HG03060 (cell line): Measurements from ENCODE around the gene CDK15.
"Not testable (repeated sequence)": the region's sequence is repeated elsewhere in the genome, so short reads cannot be mapped to it uniquely, and the experiment has no call there.

Experiments
- ATAC-seq: cut with Tn5 transposase; IDR thresholded peaks from one replicate; pipeline ENCODE4 v1.9.1; 2021; ENCODE audit warnings: low read depth, moderate number of reproducible peaks; ENCODE audit not compliant: unreplicated experiment

The CDK15 gene

DNA sequence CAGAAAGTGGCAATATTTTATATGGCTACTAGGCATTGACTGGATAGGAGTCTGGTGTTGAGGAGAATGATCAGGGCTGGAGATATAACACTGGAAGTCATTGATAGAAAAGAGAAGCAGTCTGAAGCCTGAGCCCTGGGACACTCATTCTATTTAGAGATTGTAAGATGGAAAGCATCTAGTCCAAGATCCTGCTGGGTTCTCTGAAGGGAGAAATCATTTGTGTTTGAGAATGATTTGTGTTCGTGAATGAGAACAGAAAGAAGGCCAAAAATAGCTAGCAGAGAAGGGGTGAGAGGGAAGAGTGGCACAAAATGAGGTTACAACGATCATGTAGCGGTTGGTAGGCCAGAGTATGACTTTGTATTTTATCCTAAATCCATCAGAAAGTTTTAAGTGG lies 18.0 kb upstream of the CDK15 start:
- ATAC-seq, result no peak

- no peak for ATAC-seq
These were observed 16.9 kb upstream of the CDK15 start for GRCh38 chr2:201789395-201789794.

DNA sequence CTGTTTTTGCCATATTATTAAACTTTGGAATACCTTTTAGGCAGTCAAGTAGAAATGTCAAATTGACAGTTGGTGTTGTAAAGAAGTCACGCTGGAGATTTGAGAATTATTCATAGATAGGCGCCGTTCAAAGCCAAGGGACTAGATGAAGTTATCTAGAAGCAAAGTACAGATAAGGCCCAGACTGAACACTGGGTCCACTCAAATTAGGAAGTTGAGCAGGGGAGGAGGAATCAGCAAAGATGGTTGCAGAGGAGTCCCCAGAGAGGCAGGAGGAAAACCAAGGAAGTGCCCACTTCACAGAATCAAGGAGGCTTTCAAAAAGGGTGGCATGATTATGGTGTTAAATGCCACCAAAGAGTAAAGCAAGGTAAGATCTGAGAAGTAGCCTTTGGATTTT lies 16.0 kb upstream of the CDK15 start:
- ATAC-seq, result no peak

GRCh38 chr2:201790989-201791388 lies 15.3 kb upstream of the CDK15 start:
- no peak for ATAC-seq

DNA sequence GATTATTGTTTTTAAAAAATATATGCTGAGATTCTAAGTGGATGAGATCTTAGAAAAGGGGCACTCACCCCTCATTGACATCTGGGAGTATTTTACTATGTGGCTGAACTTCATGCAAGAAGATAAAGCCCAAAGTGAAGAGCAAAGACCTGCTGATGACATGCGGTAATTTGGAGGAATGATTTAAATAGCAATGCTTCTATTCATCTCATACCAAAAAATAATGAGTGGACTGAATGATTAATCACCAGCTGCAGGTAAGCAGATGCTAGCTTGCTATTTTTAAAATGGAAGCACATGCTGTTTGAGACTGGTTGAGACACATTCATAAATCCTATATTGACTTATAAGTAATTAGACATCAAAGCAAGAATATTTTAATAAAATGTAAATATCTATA lies 12.7 kb upstream of the CDK15 start:
- ATAC-seq, result no peak

GRCh38 chr2:201794294-201794693 lies 12.0 kb upstream of the CDK15 start:
- no peak for ATAC-seq

DNA sequence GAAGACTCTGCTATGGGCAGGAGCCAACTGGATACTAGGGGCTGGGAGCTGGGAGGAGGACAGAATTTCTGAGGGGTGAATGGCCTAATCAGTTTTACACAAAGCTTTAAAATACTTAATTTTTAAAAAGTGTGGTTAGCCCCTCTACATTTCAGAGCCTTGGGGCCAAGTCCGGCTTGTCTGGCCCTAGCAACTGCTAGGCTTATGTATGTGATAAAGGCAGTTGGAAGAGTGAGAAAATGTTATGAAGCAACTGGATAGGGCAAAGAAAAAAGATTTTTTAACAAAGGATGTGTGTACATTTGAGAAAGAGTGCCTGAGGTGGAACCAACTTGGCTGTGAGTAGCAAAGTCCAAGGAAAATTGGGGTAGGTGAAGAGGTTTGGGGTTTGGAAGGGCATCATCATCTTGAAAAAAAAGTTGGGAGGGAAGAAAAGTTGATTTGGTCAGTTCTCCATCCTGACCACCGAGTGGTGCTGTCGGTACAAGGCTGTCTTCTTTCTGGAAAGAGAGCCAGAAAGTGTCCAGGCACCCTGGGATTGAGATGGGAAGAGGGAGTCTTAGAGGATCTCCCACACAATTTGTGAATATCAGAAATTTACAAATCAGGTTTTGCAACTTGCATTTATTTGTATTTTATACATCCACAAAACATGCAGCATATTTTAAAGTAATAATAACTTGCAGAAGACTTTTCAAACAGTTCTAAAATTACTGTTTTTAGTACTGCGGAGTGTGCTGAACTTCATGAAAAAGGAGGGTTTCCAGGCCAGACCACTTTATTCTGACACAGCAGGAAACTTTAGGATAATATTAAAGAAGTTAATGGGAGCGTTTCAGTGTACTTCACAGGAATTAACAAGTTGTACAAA lies 10.5 kb upstream of the CDK15 start:
- ATAC-seq, result no peak

DNA sequence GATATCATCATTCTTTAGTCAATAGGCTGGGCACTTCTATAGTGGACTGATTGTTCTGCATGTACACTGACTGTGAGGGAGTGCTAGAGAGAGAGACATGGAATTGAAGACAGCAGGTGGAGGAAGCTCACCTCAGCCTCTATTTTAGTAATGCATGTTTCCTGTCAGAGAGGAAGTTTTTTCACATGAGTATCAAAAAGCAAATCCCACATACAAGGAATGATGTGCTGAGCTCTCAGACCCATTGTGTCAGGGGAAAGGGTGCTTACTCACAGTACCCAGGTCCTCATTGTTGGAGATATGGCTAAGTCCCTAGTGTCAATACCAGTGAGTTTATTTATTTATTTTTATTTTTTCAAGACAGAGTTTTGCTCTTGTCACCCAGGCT lies 9.9 kb upstream of the CDK15 start:
- no peak for ATAC-seq

DNA sequence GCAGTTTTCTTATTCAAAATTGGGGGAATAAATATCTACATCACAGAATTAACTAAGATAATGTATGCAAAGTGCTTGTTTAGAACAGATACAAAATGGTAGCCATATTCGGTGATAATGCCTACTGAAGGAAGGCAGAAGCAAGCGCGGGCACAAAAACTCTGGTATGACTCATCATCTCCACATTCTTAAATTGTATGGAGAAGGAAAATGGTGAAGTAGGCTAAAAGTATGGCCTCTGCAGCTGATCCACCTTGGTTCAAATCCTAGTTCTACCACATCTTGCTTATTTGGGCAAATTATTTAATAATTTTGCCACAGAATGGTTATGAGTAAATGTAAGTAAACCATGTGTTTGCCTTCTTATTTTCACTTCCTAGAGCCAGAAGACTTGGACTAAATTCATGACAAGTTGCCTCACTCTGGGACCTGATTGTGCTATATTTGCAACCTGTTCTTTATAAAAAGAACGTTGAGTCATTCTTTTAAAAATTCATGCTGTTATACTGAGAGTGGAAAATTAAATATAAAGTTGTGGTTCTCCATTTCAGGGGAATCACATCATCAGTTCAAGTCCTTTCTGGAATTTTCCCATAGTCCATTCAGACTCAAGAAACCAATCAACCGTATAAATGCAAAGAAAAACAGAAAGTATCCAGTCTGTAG lies 9.0 kb upstream of the CDK15 start:
- no peak for ATAC-seq

- ATAC-seq, result no peak
These were observed 8.0 kb upstream of the CDK15 start for GRCh38 chr2:201798252-201798913.

DNA sequence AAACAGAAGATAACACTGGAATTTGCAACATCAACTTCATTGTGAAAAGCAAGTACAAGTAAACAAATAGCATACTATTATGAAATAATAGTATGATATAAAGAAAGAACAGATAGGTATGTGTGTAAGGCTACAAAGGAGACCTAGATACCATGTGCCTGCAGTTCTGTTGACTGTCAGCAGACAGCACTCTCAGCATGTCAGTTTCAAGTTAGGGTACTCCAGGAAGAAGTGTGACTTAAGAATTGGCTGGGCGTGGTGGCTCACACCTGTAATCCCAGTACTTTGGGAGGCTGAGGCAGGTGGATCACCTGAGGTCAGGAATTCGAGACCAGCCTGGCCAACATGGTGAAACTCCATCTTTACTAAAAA lies 7.4 kb upstream of the CDK15 start:
- not testable (repeated sequence) for ATAC-seq

DNA sequence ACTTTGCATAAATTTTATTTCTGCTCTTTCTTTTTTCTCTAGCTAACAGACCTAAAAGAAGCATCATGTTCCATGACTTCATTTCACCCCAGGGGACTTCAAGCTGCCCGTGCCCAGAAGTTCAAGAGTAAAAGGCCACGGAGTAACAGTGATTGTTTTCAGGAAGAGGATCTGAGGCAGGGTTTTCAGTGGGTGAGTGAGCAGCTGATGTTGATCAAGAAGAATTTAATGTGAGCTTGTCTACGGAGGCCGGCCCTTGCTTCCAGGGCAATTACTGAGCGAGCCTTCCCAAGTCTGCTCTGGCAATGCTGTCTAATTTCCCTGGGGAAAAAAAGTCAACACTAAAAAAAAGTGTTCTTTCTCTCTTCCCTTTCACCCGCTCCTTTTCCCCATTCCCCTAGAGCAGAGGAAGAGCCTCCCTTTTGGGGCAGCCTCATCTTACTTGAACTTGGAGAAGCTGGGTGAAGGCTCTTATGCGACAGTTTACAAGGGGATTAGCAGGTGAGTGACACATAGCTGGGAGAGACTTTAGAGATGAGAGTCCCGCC lies 1.2 kb downstream of the CDK15 start:
- no peak for ATAC-seq

DNA sequence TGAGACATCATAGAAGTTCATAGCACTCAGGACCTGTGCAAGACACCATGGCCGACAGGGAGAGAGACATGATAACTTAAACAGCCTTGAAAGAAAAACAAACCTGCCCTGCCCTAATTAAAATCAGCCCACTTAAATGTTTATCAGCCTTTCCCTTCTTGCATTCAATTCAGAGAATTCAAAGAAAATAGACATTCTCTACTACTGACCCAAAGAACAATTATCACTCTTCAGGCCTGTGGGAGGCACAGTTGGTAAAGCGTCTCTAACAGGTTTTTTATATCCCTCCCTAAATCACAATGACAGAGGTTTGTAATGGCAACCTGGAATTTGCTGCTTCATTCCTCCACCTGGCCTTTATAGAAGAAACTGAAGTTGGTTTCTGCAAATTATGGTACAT lies 1.7 kb downstream of the CDK15 start:
- ATAC-seq, result no peak

- ATAC-seq, result no peak
These were observed 3.3 kb downstream of the CDK15 start for GRCh38 chr2:201809633-201810032.

- ATAC-seq, result not testable (repeated sequence)
These were observed 4.3 kb downstream of the CDK15 start for GRCh38 chr2:201810604-201811003.

DNA sequence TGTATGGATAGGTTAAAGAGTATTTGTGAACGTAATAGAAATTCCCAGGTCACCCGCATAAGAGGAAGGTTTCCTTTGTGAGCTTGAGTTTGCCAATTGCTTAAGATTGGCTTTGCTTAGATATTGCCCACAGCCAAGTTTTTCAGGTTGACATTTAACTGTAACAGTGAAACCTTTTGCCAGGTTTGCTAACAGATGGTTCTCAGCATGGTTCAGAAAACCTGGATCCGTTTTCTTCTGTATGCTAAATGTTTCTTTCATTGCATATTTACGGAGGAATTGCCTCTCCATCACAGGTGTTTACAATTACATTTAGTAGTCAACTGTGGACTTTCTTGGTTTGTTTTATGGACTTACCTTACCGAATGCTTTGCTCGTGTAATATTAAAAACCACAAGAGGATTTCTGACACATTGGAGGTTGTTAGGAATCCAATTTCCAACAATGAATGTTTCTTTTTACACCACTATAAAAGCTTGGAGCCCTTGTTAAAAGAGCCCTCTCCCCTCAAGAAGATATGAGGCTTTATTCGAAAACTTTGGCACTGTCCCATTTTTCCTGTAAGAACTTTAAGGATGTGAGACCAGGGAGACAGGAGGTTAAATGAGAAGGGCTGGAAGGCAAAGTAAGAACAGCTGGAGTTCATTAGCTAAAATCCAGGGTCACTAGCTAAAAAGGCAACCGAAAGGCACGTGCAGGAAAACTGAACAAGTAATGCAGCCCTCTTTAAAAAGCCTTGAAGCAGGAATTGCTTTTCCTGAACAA lies 7.8 kb downstream of the CDK15 start:
- ATAC-seq, result no peak

DNA sequence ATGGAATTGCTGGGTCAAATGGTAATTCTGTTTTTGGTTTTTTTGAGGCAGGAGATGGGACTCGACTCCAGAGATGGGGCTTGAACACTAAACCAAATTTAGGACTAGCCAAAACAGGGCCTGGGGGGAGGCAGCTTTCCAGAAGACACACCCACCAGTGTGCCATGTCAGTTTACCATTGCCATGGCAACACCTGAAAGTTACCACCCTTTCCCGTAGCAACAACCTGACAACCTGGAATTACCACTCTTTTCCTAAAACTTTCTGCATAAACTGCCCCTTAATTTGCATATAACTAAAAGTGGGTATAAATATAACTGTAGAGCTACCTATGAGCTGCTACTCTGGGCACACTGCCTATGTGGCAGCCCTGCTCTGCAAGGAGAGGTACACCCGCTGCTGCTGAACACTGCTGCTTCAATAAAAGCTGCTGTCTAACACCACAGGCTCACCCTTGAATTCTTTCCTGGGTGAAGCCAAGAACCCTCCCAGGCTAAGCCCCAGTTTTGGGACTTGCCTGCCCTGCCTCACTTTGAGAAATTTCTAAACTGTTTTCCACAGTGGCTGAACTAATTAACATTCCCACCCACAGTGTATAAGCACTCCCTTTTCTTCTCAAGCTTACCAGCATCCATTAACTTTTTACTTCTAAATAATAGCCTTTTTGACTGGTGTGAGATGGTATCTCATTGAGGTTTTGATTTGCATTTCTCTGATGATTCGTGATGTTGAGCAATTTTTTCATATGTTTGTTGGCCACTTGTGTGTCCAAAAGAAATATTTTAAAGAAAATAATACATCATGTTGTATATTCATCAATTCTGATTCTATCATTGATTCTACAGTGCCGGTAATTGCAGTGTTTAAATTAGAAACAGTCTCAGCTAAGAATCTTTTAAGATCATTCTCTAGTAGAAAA lies 10.6 kb downstream of the CDK15 start:
- no peak for ATAC-seq

DNA sequence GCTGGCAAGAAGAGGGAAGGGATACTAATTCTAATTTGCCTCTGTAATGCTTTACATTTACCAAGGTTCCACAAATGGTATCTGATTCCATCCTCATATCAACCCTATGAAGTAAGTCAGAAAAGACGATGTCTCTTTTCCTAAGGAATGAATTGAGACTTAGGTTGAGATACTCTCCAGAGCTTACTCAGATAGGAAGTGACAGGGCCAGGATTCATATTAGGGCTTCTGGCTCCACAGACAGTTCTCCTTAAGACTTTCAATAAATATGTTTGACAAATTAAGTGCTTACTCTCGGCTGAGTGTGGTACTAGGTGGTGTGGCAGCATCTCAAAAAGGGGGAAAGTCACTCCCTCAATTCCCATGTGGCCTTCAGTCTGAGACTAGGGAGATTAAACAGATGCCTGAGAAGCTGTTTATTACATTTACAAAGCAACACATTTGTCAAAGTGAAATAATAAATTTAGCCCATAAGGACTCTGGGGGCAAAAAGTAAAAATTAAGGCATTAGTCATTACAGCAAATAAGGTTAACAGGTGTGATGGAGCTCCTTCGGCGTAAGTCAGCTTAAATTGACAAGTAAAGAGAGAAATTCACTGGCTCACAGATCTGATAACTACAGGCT lies 14.2 kb downstream of the CDK15 start:
- no peak for ATAC-seq

GRCh38 chr2:201821080-201821479 lies 14.7 kb downstream of the CDK15 start:
- ATAC-seq, result no peak
